Astrocyte (in vitro differentiated cells and primary cell): ENCODE results near the gene NXPE4. TPM values are rescaled to one million over a fixed set of nuclear protein-coding genes. Genes with fewer than 3 reads are reported as not detected.
"Not testable (repeated sequence)": the region's sequence is repeated elsewhere in the genome, so short reads cannot be mapped to it uniquely, and the experiment has no call there.

Experiments used
- DNase-seq: peaks from one replicate; pipeline ENCODE4 v3.0.0-alpha.2; 2010; ENCODE audit warnings: low read depth
- FAIRE-seq: peaks from 2 replicates; lab custom pipeline; 2011; peaks lifted over from hg19 to GRCh38; lab: Jason Lieb, UNC
- H2AFZ ChIP-seq: 2 replicates; pipeline ENCODE4 v1.6.0; 2012; ENCODE audit warnings: low read depth, low read length, inconsistent platforms
- H3K27ac ChIP-seq: 2 replicates; pipeline ENCODE4 v1.5.1; 2011; ENCODE audit warnings: low read depth, low read length, inconsistent platforms
- H3K27me3 ChIP-seq: 2 replicates; pipeline ENCODE4 v1.6.0; 2011; ENCODE audit warnings: low read length, inconsistent platforms; ENCODE audit not compliant: insufficient read depth
- H3K36me3 ChIP-seq: 2 replicates; pipeline ENCODE4 v1.5.1; 2011; ENCODE audit warnings: low read length, inconsistent platforms; ENCODE audit not compliant: insufficient read depth
- H3K4me1 ChIP-seq: 2 replicates; pipeline ENCODE4 v1.5.1; 2011; ENCODE audit warnings: low read length, inconsistent platforms; ENCODE audit not compliant: insufficient read depth
- H3K4me2 ChIP-seq: 2 replicates; pipeline ENCODE4 v1.6.0; 2012; ENCODE audit warnings: low read length, inconsistent platforms
- H3K4me3 ChIP-seq: 2 replicates; pipeline ENCODE4 v1.5.1; 2011; ENCODE audit warnings: low read depth, mild to moderate bottlenecking, low read length, inconsistent platforms; ENCODE audit not compliant: insufficient read depth
- H3K79me2 ChIP-seq: 2 replicates; pipeline ENCODE4 v1.6.0; 2012; ENCODE audit warnings: mild to moderate bottlenecking, low read length, inconsistent platforms; ENCODE audit not compliant: insufficient read depth
- H3K9ac ChIP-seq: 2 replicates; pipeline ENCODE4 v1.6.0; 2012; ENCODE audit warnings: mild to moderate bottlenecking, low read length, inconsistent platforms
- H3K9me3 ChIP-seq: 2 replicates; pipeline ENCODE4 v1.5.1; 2012; ENCODE audit warnings: low read depth, mild to moderate bottlenecking, low read length, inconsistent platforms; ENCODE audit not compliant: insufficient read depth
- H4K20me1 ChIP-seq: 2 replicates; pipeline ENCODE4 v1.6.0; 2012; ENCODE audit warnings: low read length, inconsistent platforms; ENCODE audit not compliant: insufficient read depth
- H3K27ac Mint-ChIP-seq: one replicate; pipeline ENCODE4 v1.8.0; 2021; ENCODE audit warnings: mild to moderate bottlenecking, mixed read lengths; ENCODE audit not compliant: unreplicated experiment
- H3K27me3 Mint-ChIP-seq: one replicate; pipeline ENCODE4 v1.8.0; 2021; ENCODE audit warnings: low read depth, mixed read lengths; ENCODE audit not compliant: unreplicated experiment
- H3K36me3 Mint-ChIP-seq: one replicate; pipeline ENCODE4 v1.8.0; 2021; ENCODE audit warnings: low read depth, mixed read lengths; ENCODE audit not compliant: unreplicated experiment
- H3K4me1 Mint-ChIP-seq: one replicate; pipeline ENCODE4 v1.8.0; 2021; ENCODE audit warnings: low read depth, mixed read lengths; ENCODE audit not compliant: unreplicated experiment
- H3K4me3 Mint-ChIP-seq: one replicate; pipeline ENCODE4 v1.8.0; 2021; ENCODE audit warnings: mild to moderate bottlenecking, moderate library complexity, mixed read lengths; ENCODE audit not compliant: unreplicated experiment
- H3K9me3 Mint-ChIP-seq: one replicate; pipeline ENCODE4 v1.8.0; 2021; ENCODE audit warnings: mild to moderate bottlenecking, mixed read lengths; ENCODE audit not compliant: unreplicated experiment
- EZH2 ChIP-seq: IDR thresholded peaks from 2 replicates; pipeline ENCODE4 v1.6.1; 2012; ENCODE audit warnings: mild to moderate bottlenecking, low read length, inconsistent platforms; ENCODE audit not compliant: insufficient read depth
- total RNA-seq: library from RNA; stranded (reverse); gene quantifications from 2 replicates; pipeline ENCODE4 v1.2.1, GENCODE V29; 2021
- TF ChIP-seq, protein P1 (sequence below): IDR thresholded peaks from 2 replicates; pipeline ENCODE4 v1.5.1; 2011; ENCODE audit warnings: low read depth, mild to moderate bottlenecking, inconsistent platforms, low read length, moderate library complexity; ENCODE audit not compliant: insufficient read depth

NXPE4 gene
- total RNA-seq, 1 donor from 2014 or later = not detected

DNA sequence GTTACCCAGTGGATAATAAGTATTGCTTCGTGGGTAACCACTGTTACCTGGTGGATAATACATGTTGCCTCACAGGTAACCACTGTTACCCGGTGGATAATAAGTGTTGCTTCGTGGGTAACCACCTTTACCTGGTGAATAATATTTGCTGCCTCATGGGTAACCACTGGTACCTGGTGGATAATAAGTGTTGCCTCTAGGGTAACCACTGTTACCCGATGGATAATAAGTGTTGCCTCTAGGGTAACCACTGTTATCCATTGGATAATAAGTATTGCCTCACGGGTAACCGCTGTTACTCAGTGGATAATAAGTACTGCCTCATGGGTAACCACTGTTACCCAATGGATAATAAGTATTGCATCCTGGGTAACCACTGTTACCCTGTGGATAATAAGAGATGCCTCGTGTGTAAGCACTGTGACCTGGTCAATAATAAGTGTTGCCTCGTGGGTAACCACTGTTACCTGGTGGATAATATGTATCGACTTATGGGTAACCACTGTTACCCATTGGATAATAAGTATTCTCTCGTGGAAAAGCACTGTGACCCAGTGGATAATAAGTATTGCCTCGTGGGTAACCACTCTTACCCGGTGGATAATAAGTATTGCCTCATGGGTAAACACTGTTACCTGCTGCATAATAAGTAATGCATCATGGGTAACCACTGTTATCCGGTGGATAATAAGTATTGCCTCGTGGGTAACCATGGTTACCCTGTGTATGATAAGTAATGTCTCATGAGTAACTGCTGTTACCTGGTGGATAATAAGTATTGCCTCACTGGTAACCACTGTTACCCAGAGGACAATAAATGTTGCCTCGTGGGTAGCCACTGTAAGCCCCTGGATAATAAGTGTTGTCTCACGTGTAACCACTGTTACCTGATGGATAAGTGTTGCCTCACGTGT is 20.1 kb upstream of the NXPE4 start:
- no peaks in the 10 kb centered on the region for H3K36me3 ChIP-seq
- FAIRE-seq (no peak), DNase-seq (no peak)
- H2AFZ ChIP-seq = no peak overlapping the region
- H3K4me3 Mint-ChIP-seq = no peak overlapping the region
- TF ChIP-seq EZH2 = no peak
- TF ChIP-seq, protein P1, sequence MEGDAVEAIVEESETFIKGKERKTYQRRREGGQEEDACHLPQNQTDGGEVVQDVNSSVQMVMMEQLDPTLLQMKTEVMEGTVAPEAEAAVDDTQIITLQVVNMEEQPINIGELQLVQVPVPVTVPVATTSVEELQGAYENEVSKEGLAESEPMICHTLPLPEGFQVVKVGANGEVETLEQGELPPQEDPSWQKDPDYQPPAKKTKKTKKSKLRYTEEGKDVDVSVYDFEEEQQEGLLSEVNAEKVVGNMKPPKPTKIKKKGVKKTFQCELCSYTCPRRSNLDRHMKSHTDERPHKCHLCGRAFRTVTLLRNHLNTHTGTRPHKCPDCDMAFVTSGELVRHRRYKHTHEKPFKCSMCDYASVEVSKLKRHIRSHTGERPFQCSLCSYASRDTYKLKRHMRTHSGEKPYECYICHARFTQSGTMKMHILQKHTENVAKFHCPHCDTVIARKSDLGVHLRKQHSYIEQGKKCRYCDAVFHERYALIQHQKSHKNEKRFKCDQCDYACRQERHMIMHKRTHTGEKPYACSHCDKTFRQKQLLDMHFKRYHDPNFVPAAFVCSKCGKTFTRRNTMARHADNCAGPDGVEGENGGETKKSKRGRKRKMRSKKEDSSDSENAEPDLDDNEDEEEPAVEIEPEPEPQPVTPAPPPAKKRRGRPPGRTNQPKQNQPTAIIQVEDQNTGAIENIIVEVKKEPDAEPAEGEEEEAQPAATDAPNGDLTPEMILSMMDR = no peak
- H3K9ac ChIP-seq = no peak overlapping the region
- no peaks in the 10 kb centered on the region for H4K20me1 ChIP-seq
- H3K4me1 Mint-ChIP-seq = no peaks in the 10 kb centered on the region
- no peaks in the 10 kb centered on the region for H3K27me3 ChIP-seq
- no peaks in the 10 kb centered on the region for H3K4me1 ChIP-seq
- no peaks in the 10 kb centered on the region for H3K36me3 Mint-ChIP-seq
- H3K27ac Mint-ChIP-seq = no peak overlapping the region
- no peaks in the 10 kb centered on the region for H3K27me3 Mint-ChIP-seq
- H3K4me3 ChIP-seq = no peak overlapping the region
- no peaks in the 10 kb centered on the region for H3K79me2 ChIP-seq
- peaks cover 6% of the 10 kb centered on the region for H3K9me3 Mint-ChIP-seq
- H3K27ac ChIP-seq = no peak overlapping the region
- H3K4me2 ChIP-seq = no peak overlapping the region
- H3K9me3 ChIP-seq = peaks cover 33% of the 10 kb centered on the region

DNA sequence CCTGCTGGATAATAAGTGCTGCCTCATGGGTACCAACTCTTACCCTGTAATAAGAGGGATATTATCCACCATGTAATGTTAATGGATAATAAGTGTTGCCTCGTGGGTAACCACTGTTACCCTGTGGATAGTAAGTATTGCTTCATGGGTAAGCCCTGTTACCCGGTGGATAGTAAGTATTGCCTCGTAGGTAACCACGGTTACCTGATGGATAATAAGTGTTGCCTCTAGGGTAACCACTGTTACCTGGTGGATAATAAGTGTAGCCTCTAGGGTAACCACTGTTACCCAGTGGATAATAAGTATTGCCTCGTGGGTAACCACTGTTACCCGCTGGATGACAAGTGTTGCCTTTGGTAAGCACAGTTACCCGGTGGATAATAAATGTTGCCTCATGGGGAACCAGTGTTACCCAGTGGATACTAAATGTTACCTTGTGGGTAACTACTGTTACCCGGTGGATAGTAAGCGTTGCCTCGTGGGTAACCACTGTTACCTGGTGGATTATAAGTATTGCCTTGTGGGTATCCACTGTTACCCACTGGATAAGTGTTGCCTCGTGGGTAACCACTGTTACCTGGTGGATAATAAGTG is 18.6 kb upstream of the NXPE4 start:
- no peaks in the 10 kb centered on the region for H3K27me3 ChIP-seq
- Mint-ChIP-seq H3K36me3 (no peaks in the 10 kb centered on the region), H3K27ac (no peak overlapping the region), H3K4me1 (no peaks in the 10 kb centered on the region), H3K4me3 (no peak overlapping the region), H3K27me3 (no peaks in the 10 kb centered on the region), H3K9me3 (peaks cover 2% of the 10 kb centered on the region)
- H3K9me3 ChIP-seq = peaks cover 24% of the 10 kb centered on the region
- no peaks in the 10 kb centered on the region for H3K4me1 ChIP-seq
- no peak overlapping the region for H3K27ac ChIP-seq
- H3K79me2 ChIP-seq = no peaks in the 10 kb centered on the region
- no peak for FAIRE-seq
- H3K4me2 ChIP-seq = no peak overlapping the region
- no peak for DNase-seq
- H3K36me3 ChIP-seq = no peaks in the 10 kb centered on the region
- H3K9ac ChIP-seq = no peak overlapping the region
- H2AFZ ChIP-seq = no peak overlapping the region
- H4K20me1 ChIP-seq = no peaks in the 10 kb centered on the region
- no peak overlapping the region for H3K4me3 ChIP-seq
- TF ChIP-seq, protein P1 = no peak
- TF ChIP-seq EZH2 = no peak

DNA sequence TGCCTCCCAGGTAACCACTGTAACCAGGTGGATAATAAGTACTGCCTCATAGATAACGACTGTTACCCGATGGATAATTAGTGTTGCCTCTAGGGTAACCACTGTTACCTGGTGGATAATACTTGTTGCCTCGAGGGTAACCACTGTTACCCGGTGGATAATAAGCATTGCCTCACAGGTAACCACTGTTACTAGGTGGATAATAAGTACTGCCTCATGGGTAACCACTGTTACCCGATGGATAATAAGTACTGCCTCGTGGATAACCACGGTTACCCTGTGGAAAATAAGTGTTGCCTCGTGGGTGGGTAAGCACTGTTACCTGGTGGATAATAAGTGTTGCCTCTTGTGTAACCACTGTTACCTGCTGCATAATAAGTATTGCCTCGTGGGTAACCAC is 17.5 kb upstream of the NXPE4 start:
- H3K27me3 Mint-ChIP-seq, H3K27ac ChIP-seq, H3K4me3 ChIP-seq, H3K27me3 ChIP-seq, H3K4me1 ChIP-seq, H3K79me2 ChIP-seq, H3K9ac ChIP-seq, H2AFZ ChIP-seq, H3K4me2 ChIP-seq, DNase-seq, H3K4me3 Mint-ChIP-seq, H3K27ac Mint-ChIP-seq, FAIRE-seq, H4K20me1 ChIP-seq, H3K36me3 ChIP-seq, H3K36me3 Mint-ChIP-seq, H3K4me1 Mint-ChIP-seq: not testable (repeated sequence)
- peaks cover 10% of the 10 kb centered on the region for H3K9me3 Mint-ChIP-seq
- H3K9me3 ChIP-seq = peaks cover 24% of the 10 kb centered on the region
